ACC112 (cell line): Measurements from ENCODE around the gene XPO1.
"Not testable (repeated sequence)": the region's sequence is repeated elsewhere in the genome, so short reads cannot be mapped to it uniquely, and the experiment has no call there.

ENCODE experiments used
- H2AFZ ChIP-seq: fragments of 200-600 bp; sonication (generic); one replicate; pipeline ENCODE4 v1.6.0; 2017; ENCODE audit warnings: antibody characterized with exemption, low read length; ENCODE audit not compliant: unreplicated experiment
- H3K27ac ChIP-seq: fragments of 200-600 bp; sonication (generic); 2 replicates; pipeline ENCODE4 v1.5.1; 2014; ENCODE audit warnings: low read depth, mild to moderate bottlenecking, antibody characterized with exemption, low read length, moderate library complexity
- H3K27me3 ChIP-seq: fragments of 200-600 bp; sonication (generic); 2 replicates; pipeline ENCODE4 v1.6.1; 2014; ENCODE audit warnings: mild to moderate bottlenecking, antibody characterized with exemption, low read length, moderate library complexity, mixed read lengths; ENCODE audit not compliant: insufficient read depth
- H3K36me3 ChIP-seq: fragments of 200-600 bp; sonication (generic); 2 replicates; pipeline ENCODE4 v1.6.1; 2016; ENCODE audit warnings: mild to moderate bottlenecking, antibody characterized with exemption, low read length, moderate library complexity, mixed read lengths; ENCODE audit not compliant: insufficient read depth
- H3K4me1 ChIP-seq: fragments of 200-600 bp; sonication (generic); one replicate; pipeline ENCODE4 v1.6.1; 2016; ENCODE audit warnings: low read length, mixed read lengths; ENCODE audit not compliant: insufficient read depth, unreplicated experiment, control insufficient read depth
- H3K4me3 ChIP-seq: fragments of 200-600 bp; sonication (generic); 2 replicates; pipeline ENCODE4 v1.5.1; 2014; ENCODE audit warnings: mild to moderate bottlenecking, low read depth, low read length
- H3K79me2 ChIP-seq: fragments of 200-600 bp; sonication (generic); one replicate; pipeline ENCODE4 v1.6.0; 2016; ENCODE audit warnings: low read length; ENCODE audit not compliant: control insufficient read depth, unreplicated experiment, insufficient read depth

Gene XPO1

GRCh38 chr2:61465045-61465444 lies 73.1 kb downstream of the XPO1 start:
- Histone ChIP-seq H3K79me2 (peaks cover 96% of the 10 kb centered on the region), H3K27ac (no peak overlapping the region), H3K4me3 (no peak overlapping the region), H3K36me3 (peaks cover 9% of the 10 kb centered on the region; the same call in 1 of the 2 replicates), H3K27me3 (no peaks in the 10 kb centered on the region), H3K4me1 (peaks cover 11% of the 10 kb centered on the region), H2AFZ (no peak overlapping the region)

- H3K27me3 ChIP-seq = no peaks in the 10 kb centered on the region
- peaks cover 20% of the 10 kb centered on the region for H3K4me1 ChIP-seq
- peaks cover 96% of the 10 kb centered on the region for H3K79me2 ChIP-seq
- H3K36me3 ChIP-seq = peaks cover 9% of the 10 kb centered on the region; the same call in 1 of the 2 replicates
- no peak overlapping the region for H3K27ac ChIP-seq
- H3K4me3 ChIP-seq = no peak overlapping the region
- H2AFZ ChIP-seq = no peak overlapping the region
These were observed 74.2 kb downstream of the XPO1 start for GRCh38 chr2:61463769-61464475.

DNA sequence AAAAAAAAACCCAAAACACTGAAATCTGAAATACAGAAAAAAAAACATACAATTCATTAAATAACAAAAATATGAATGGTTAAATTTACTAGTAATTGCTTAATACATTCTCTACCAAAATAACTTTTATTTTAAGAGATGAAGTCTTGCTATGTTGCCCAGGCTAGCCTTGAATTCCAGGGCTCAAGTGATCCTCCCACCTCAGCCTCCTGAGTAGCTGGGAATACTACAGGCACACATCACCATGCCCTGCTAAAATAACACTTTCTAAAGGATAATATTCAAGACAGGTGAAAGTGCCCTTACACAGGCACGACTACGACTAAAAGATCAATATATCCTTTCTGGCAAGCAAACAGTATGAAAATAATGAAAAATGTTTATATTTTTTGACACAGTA lies 76.8 kb downstream of the XPO1 start:
- H3K27me3 ChIP-seq = no peaks in the 10 kb centered on the region
- no peaks in the 10 kb centered on the region for H3K36me3 ChIP-seq
- H2AFZ ChIP-seq = no peak overlapping the region
- peaks cover 14% of the 10 kb centered on the region for H3K4me1 ChIP-seq
- no peak overlapping the region for H3K27ac ChIP-seq
- peaks cover 96% of the 10 kb centered on the region for H3K79me2 ChIP-seq
- no peak overlapping the region for H3K4me3 ChIP-seq

GRCh38 chr2:61460163-61460562 lies 78.0 kb downstream of the XPO1 start:
- H3K4me1 ChIP-seq = peaks cover 17% of the 10 kb centered on the region
- peak overlapping the region; percentile 2; the same call in 1 of the 2 replicates for H3K4me3 ChIP-seq
- H3K27ac ChIP-seq = peak overlapping the region; percentile 73
- H3K79me2 ChIP-seq = peaks cover 97% of the 10 kb centered on the region
- H3K27me3 ChIP-seq = no peaks in the 10 kb centered on the region
- no peak overlapping the region for H2AFZ ChIP-seq
- 0 out of 2 replicates have a peak, but pooled peaks cover 8% of the 10 kb centered on the region for H3K36me3 ChIP-seq

DNA sequence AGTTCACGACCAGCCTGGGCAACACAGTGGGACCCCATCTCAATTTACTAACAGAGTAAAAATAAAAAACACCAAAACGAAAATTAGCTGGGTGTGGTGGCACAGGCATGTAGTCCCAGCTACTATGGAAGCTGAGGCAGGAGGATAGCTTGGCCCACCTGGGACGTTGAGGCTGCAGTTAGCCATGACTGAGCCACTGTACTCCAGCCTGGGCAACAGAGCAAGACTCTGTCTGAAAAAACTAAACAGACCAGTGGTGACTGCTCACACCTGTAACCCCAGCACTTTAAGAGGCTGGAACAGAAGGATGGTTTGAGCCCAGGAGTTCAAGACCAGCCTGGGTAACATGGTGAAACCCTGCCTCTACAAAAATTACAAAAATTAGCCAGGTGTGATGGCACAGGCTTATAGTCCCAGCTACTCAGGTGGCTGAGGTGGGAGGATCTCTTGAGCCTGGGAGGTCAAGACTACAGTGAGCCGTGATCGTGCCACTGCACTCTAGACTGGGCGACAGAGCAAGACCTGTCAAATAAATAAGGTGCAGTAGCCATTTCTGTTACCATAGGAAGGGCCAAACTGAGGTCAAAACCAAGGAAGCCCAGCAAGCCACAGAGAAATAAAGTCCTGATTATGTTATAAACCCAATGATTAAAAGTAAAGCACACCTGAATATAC lies 81.3 kb downstream of the XPO1 start:
- H3K36me3 ChIP-seq = 0 out of 2 replicates have a peak, but pooled peaks cover 8% of the 10 kb centered on the region
- H3K79me2 ChIP-seq = peaks cover 96% of the 10 kb centered on the region
- H3K4me3 ChIP-seq = no peak overlapping the region
- H3K27ac ChIP-seq = no peak overlapping the region
- peaks cover 17% of the 10 kb centered on the region for H3K4me1 ChIP-seq
- no peaks in the 10 kb centered on the region for H3K27me3 ChIP-seq
- H2AFZ ChIP-seq = no peak overlapping the region

- 0 out of 2 replicates have a peak, but pooled peaks cover 8% of the 10 kb centered on the region for H3K36me3 ChIP-seq
These were observed 81.9 kb downstream of the XPO1 start for GRCh38 chr2:61456070-61456745.

DNA sequence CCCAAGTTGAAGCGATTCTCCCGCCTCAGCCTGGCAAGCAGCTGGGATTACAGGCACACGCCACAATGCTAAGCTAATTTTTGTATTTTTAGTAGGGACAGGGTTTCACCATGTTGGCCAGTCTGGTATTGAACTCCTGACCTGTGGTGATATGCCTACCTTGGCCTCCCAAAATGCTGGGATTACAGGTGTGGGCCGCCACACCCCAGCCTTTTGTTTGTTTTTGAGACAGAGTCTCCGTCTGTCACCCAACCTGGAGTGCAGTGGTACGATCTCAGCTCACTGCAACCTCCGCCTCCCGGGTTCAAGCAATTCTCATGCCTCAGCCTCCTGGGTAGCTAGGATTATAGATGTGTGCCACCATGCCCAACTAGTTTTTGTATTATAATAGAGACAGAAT lies 83.2 kb downstream of the XPO1 start:
- not testable (repeated sequence) for H2AFZ ChIP-seq, H3K36me3 ChIP-seq, H3K27ac ChIP-seq, H3K4me3 ChIP-seq, H3K27me3 ChIP-seq
- H3K4me1 ChIP-seq = peaks cover 12% of the 10 kb centered on the region
- H3K79me2 ChIP-seq = peaks cover 96% of the 10 kb centered on the region

More at GRCh38 chr2:61456070-61456745, 81.9 kb downstream of the XPO1 start:
- Histone ChIP-seq H3K4me1 (peaks cover 17% of the 10 kb centered on the region), H3K79me2 (peaks cover 97% of the 10 kb centered on the region), H3K27me3 (no peaks in the 10 kb centered on the region), H3K4me3 (no peak overlapping the region), H2AFZ (no peak overlapping the region), H3K27ac (no peak overlapping the region)

- peaks cover 93% of the 10 kb centered on the region for H3K79me2 ChIP-seq
- H3K4me1 ChIP-seq = peaks cover 6% of the 10 kb centered on the region
These were observed 83.8 kb downstream of the XPO1 start for GRCh38 chr2:61454383-61454782.

GRCh38 chr2:61452392-61452791 lies 85.8 kb downstream of the XPO1 start:
- H3K4me3 ChIP-seq = no peak overlapping the region
- H3K4me1 ChIP-seq = peaks cover 3% of the 10 kb centered on the region
- peaks cover 94% of the 10 kb centered on the region for H3K79me2 ChIP-seq
- no peak overlapping the region for H3K27ac ChIP-seq
- H2AFZ ChIP-seq = no peak overlapping the region
- no peaks in the 10 kb centered on the region for H3K27me3 ChIP-seq
- H3K36me3 ChIP-seq = peaks cover 13% of the 10 kb centered on the region; the same call in 1 of the 2 replicates

More at GRCh38 chr2:61454383-61454782, 83.8 kb downstream of the XPO1 start:
- H3K4me3 ChIP-seq = no peak overlapping the region
- no peaks in the 10 kb centered on the region for H3K27me3 ChIP-seq
- H3K36me3 ChIP-seq = peaks cover 10% of the 10 kb centered on the region; the same call in 1 of the 2 replicates
- H2AFZ ChIP-seq = no peak overlapping the region
- H3K27ac ChIP-seq = no peak overlapping the region

DNA sequence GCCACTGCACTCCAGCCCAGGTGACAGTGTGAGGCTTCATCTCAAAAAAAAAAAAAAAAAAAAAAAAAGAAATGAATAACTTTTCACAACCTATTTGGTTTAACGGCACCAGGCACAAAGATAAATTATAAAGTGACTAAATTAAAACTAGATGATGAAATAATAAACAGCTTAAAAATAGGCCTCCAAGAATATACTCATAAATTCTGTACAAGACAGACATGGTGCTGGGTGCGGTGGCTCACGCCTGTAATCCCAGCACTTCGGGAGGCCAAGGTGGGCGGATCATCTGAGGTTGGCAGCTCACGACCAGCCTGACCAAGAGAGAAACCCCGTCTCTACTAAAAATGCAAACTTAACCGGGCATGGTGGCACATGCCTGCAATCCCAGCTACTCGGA lies 87.0 kb downstream of the XPO1 start:
- Histone ChIP-seq H2AFZ (no peak overlapping the region), H3K79me2 (peaks cover 92% of the 10 kb centered on the region), H3K4me1 (peaks cover 3% of the 10 kb centered on the region), H3K27ac (no peak overlapping the region), H3K4me3 (no peak overlapping the region), H3K27me3 (no peaks in the 10 kb centered on the region), H3K36me3 (peaks cover 11% of the 10 kb centered on the region; the same call in 1 of the 2 replicates)
